Measurements from ENCODE around the gene ARHGAP24. TPM values are rescaled to one million over a fixed set of nuclear protein-coding genes. Genes with fewer than 3 reads are reported as not detected.
"Not testable (repeated sequence)": the region's sequence is repeated elsewhere in the genome, so short reads cannot be mapped to it uniquely, and the experiment has no call there.

Gene ARHGAP24
- total RNA-seq, 1 experiment from 2014 or later = 5.4 TPM

GRCh38 chr4:85642356-85643100 is 167.6 kb downstream of the ARHGAP24 start:
- no peak for DNase-seq (ENCODE audit: low read depth in 1 of 2, low spot score in 2 of 2)
- Histone ChIP-seq H3K27ac (no peak overlapping the region), H3K36me3 (no peaks in the 10 kb centered on the region), H3K4me1 (replicated peaks) (no peaks in the 10 kb centered on the region), H3K4me3 (no peak overlapping the region), H3K27me3 (replicated peaks) (no peaks in the 10 kb centered on the region), H3K9me3 (replicated peaks) (no peaks in the 10 kb centered on the region)

- DNase-seq (ENCODE audit: low read depth in 1 of 2, low spot score in 2 of 2) = no peak
- no peaks in the 10 kb centered on the region for H3K4me1 ChIP-seq (replicated peaks)
- no peaks in the 10 kb centered on the region for H3K36me3 ChIP-seq
- no peaks in the 10 kb centered on the region; the same call in 1 of the 2 replicates for H3K27me3 ChIP-seq (replicated peaks)
- no peak overlapping the region for H3K4me3 ChIP-seq
- no peak overlapping the region for H3K27ac ChIP-seq
- H3K9me3 ChIP-seq (replicated peaks) = no peaks in the 10 kb centered on the region
These were observed 169.1 kb downstream of the ARHGAP24 start for GRCh38 chr4:85644061-85644460.

- no peak for DNase-seq (ENCODE audit: low read depth in 1 of 2, low spot score in 2 of 2)
- Histone ChIP-seq H3K27me3 (replicated peaks) (no peaks in the 10 kb centered on the region; the same call in 1 of the 2 replicates), H3K4me1 (replicated peaks) (no peaks in the 10 kb centered on the region)
These were observed 176.0 kb downstream of the ARHGAP24 start for GRCh38 chr4:85650908-85651307.

GRCh38 chr4:85656759-85657505 is 182.0 kb downstream of the ARHGAP24 start:
- no peak overlapping the region for H3K4me3 ChIP-seq
- H3K36me3 ChIP-seq = no peaks in the 10 kb centered on the region
- no peaks in the 10 kb centered on the region for H3K4me1 ChIP-seq (replicated peaks)
- DNase-seq (ENCODE audit: low read depth in 1 of 2, low spot score in 2 of 2) = no peak
- no peaks in the 10 kb centered on the region for H3K27me3 ChIP-seq (replicated peaks)
- H3K27ac ChIP-seq = no peak overlapping the region
- H3K9me3 ChIP-seq (replicated peaks) = no peaks in the 10 kb centered on the region

More at GRCh38 chr4:85650908-85651307, 176.0 kb downstream of the ARHGAP24 start:
- Histone ChIP-seq H3K27ac (no peak overlapping the region), H3K9me3 (replicated peaks) (no peaks in the 10 kb centered on the region), H3K36me3 (no peaks in the 10 kb centered on the region), H3K4me3 (no peak overlapping the region)

- H3K4me1 ChIP-seq (replicated peaks) = no peaks in the 10 kb centered on the region
- no peaks in the 10 kb centered on the region for H3K36me3 ChIP-seq
- no peak overlapping the region for H3K27ac ChIP-seq
- no peaks in the 10 kb centered on the region for H3K27me3 ChIP-seq (replicated peaks)
- H3K9me3 ChIP-seq (replicated peaks) = no peaks in the 10 kb centered on the region
- DNase-seq (ENCODE audit: low read depth in 1 of 2, low spot score in 2 of 2) = no peak
- H3K4me3 ChIP-seq = no peak overlapping the region
These were observed 184.0 kb downstream of the ARHGAP24 start for GRCh38 chr4:85658766-85659439.

- no peak overlapping the region for H3K27ac ChIP-seq
- H3K27me3 ChIP-seq (replicated peaks) = no peaks in the 10 kb centered on the region
- no peak overlapping the region for H3K4me3 ChIP-seq
- H3K36me3 ChIP-seq = no peaks in the 10 kb centered on the region
- no peaks in the 10 kb centered on the region for H3K9me3 ChIP-seq (replicated peaks)
- no peak for DNase-seq (ENCODE audit: low read depth in 1 of 2, low spot score in 2 of 2)
- no peaks in the 10 kb centered on the region for H3K4me1 ChIP-seq (replicated peaks)
These were observed 184.8 kb downstream of the ARHGAP24 start for GRCh38 chr4:85659610-85660218.

- not testable (repeated sequence) for DNase-seq (ENCODE audit: low read depth in 1 of 2, low spot score in 2 of 2); H3K4me3 ChIP-seq; H3K27ac ChIP-seq; H3K27me3 ChIP-seq (replicated peaks); H3K9me3 ChIP-seq (replicated peaks); H3K36me3 ChIP-seq; H3K4me1 ChIP-seq (replicated peaks)
These were observed 191.7 kb downstream of the ARHGAP24 start for GRCh38 chr4:85666625-85667024.

- H3K4me1 ChIP-seq (replicated peaks) = no peaks in the 10 kb centered on the region
These were observed 194.3 kb downstream of the ARHGAP24 start for GRCh38 chr4:85669204-85669603.

GRCh38 chr4:85669992-85670548 is 195.1 kb downstream of the ARHGAP24 start:
- no peak for DNase-seq (ENCODE audit: low read depth in 1 of 2, low spot score in 2 of 2)
- Histone ChIP-seq H3K27ac (no peak overlapping the region), H3K36me3 (no peaks in the 10 kb centered on the region), H3K4me3 (no peak overlapping the region), H3K9me3 (replicated peaks) (no peaks in the 10 kb centered on the region), H3K27me3 (replicated peaks) (no peaks in the 10 kb centered on the region), H3K4me1 (replicated peaks) (no peaks in the 10 kb centered on the region)

More at GRCh38 chr4:85669204-85669603, 194.3 kb downstream of the ARHGAP24 start:
- Histone ChIP-seq H3K27me3 (replicated peaks) (no peaks in the 10 kb centered on the region), H3K36me3 (no peaks in the 10 kb centered on the region), H3K9me3 (replicated peaks) (no peaks in the 10 kb centered on the region), H3K27ac (no peak overlapping the region), H3K4me3 (no peak overlapping the region)
- no peak for DNase-seq (ENCODE audit: low read depth in 1 of 2, low spot score in 2 of 2)

GRCh38 chr4:85671120-85671519 is 196.2 kb downstream of the ARHGAP24 start:
- Histone ChIP-seq H3K27ac (no peak overlapping the region), H3K4me1 (replicated peaks) (no peaks in the 10 kb centered on the region), H3K36me3 (no peaks in the 10 kb centered on the region), H3K4me3 (no peak overlapping the region), H3K9me3 (replicated peaks) (no peaks in the 10 kb centered on the region), H3K27me3 (replicated peaks) (no peaks in the 10 kb centered on the region)
- no peak for DNase-seq (ENCODE audit: low read depth in 1 of 2, low spot score in 2 of 2)

GRCh38 chr4:85672116-85672515 is 197.2 kb downstream of the ARHGAP24 start:
- H3K4me3 ChIP-seq = no peak overlapping the region
- no peak for DNase-seq (ENCODE audit: low read depth in 1 of 2, low spot score in 2 of 2)
- H3K4me1 ChIP-seq (replicated peaks) = no peaks in the 10 kb centered on the region
- no peaks in the 10 kb centered on the region for H3K36me3 ChIP-seq
- no peak overlapping the region for H3K27ac ChIP-seq
- H3K27me3 ChIP-seq (replicated peaks) = no peaks in the 10 kb centered on the region
- H3K9me3 ChIP-seq (replicated peaks) = no peaks in the 10 kb centered on the region

GRCh38 chr4:85672959-85673358 is 198.0 kb downstream of the ARHGAP24 start:
- DNase-seq (ENCODE audit: low read depth in 1 of 2, low spot score in 2 of 2) = no peak
- Histone ChIP-seq H3K27ac (no peak overlapping the region), H3K27me3 (replicated peaks) (no peaks in the 10 kb centered on the region), H3K4me1 (replicated peaks) (no peaks in the 10 kb centered on the region), H3K36me3 (no peaks in the 10 kb centered on the region), H3K4me3 (no peak overlapping the region), H3K9me3 (replicated peaks) (no peaks in the 10 kb centered on the region)

- Histone ChIP-seq H3K4me1 (replicated peaks) (no peaks in the 10 kb centered on the region), H3K27ac (no peak overlapping the region), H3K4me3 (no peak overlapping the region), H3K27me3 (replicated peaks) (no peaks in the 10 kb centered on the region), H3K9me3 (replicated peaks) (no peaks in the 10 kb centered on the region), H3K36me3 (no peaks in the 10 kb centered on the region)
- no peak for DNase-seq (ENCODE audit: low read depth in 1 of 2, low spot score in 2 of 2)
These were observed 198.6 kb downstream of the ARHGAP24 start for GRCh38 chr4:85673540-85673939.
